C4-2B (cell line): Measurements from ENCODE around the gene ATP13A3.

Source experiments
- CTCF ChIP-seq: fragments of 450-650 bp; conservative IDR thresholded peaks from 2 replicates; pipeline ENCODE4 v1.5.1; 2017; ENCODE audit warnings: mild to moderate bottlenecking
- ZFX ChIP-seq: fragments of 450-650 bp; IDR thresholded peaks from 2 replicates; pipeline ENCODE4 v1.6.1; 2017

- TF ChIP-seq CTCF (no peak), ZFX (no peak)
Observed at GRCh38 chr3:194488055-194488742, 1.4 kb upstream of the ATP13A3 start.
